Vagina (tissue), 2 donors: ENCODE results near the gene TRABD2A.

ENCODE experiments used
- POLR2A ChIP-seq, 2 donors: fragments of 450-650 bp; IDR thresholded peaks; one replicate each; pipeline ENCODE4 v1.6.1; 2017; ENCODE audit warnings: antibody characterized with exemption in 2 of 2, mild to moderate bottlenecking in 2 of 2, moderate library complexity in 2 of 2
- TF ChIP-seq, protein P1 (sequence below), 3 experiments: fragments of 450-650 bp in 2 of 3; fragments of 200-600 bp in 1 of 3; sonication (generic) in 1 of 3; IDR thresholded peaks; one replicate each; pipeline ENCODE4 v1.5.1; 2017 to 2019; ENCODE audit warnings: antibody characterized with exemption in 3 of 3, mild to moderate bottlenecking in 2 of 3, moderate library complexity in 2 of 3

DNA sequence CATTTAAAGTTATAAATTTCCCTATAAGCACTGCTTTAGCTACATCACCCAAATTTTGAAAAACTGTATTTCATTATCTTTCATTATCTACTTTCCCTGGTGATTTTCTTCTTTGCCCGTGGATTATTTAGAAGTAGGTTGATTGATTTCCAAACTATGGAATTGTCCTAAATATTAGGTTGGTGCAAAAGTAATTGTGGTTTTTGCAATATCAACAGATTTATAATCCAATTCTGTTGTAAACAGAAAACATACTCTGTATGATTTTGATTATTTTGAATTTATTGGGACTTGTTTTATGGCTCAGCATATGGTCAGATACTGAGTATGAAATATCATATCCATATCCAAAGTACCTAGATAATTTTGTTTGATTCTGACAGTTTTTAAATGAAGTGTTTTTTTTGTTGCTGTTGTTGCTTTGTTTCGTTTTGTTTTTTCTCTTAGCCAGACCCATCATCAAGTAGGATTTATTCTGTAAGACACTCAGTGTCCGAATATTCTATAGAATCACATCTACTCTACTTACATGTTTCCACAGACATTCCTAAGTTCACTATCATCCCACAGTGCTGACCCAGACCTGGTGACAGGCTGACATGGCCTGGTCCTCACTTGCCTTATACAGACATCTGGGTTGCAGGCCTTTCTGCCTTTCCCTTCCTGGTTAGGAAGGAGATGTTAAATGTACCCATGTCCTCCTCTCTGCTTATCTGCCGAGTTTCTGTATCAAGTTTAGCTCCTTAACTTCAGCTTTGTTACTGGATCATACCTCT is 2.1 kb upstream of the TRABD2A start:
- TF ChIP-seq, protein P1, sequence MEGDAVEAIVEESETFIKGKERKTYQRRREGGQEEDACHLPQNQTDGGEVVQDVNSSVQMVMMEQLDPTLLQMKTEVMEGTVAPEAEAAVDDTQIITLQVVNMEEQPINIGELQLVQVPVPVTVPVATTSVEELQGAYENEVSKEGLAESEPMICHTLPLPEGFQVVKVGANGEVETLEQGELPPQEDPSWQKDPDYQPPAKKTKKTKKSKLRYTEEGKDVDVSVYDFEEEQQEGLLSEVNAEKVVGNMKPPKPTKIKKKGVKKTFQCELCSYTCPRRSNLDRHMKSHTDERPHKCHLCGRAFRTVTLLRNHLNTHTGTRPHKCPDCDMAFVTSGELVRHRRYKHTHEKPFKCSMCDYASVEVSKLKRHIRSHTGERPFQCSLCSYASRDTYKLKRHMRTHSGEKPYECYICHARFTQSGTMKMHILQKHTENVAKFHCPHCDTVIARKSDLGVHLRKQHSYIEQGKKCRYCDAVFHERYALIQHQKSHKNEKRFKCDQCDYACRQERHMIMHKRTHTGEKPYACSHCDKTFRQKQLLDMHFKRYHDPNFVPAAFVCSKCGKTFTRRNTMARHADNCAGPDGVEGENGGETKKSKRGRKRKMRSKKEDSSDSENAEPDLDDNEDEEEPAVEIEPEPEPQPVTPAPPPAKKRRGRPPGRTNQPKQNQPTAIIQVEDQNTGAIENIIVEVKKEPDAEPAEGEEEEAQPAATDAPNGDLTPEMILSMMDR (IDR thresholded peaks at IDR 0.05) = no peak
- TF ChIP-seq POLR2A (IDR thresholded peaks at IDR 0.05) = no peak
